ENCODE data around the gene RGS4.

RGS4 gene

DNA sequence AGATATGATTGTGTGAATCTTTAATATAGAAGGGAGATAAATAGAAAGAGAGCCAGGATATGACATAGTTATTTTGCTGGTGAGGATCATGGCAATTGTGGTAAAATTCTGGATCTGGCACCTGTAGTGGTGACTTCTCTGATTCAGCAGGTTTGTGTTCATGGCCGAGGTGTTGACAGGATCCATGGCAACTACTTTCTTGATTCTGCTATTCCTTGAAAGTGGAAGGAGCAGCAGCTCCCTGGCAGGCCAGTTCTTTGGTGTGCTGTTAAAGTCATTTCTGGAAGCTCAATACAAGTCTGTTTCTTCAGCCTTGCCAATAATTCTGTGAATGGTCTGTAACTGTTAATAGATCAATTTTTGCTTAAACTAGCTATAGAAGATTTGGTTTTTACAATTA, 33.4 kb downstream of the RGS4 start:
- DNase-seq (ENCODE audit: low spot score) = no peak

- DNase-seq (ENCODE audit: low spot score) = no peak
Measured at GRCh38 chr1:163104385-163105099, 35.4 kb downstream of the RGS4 start.

DNA sequence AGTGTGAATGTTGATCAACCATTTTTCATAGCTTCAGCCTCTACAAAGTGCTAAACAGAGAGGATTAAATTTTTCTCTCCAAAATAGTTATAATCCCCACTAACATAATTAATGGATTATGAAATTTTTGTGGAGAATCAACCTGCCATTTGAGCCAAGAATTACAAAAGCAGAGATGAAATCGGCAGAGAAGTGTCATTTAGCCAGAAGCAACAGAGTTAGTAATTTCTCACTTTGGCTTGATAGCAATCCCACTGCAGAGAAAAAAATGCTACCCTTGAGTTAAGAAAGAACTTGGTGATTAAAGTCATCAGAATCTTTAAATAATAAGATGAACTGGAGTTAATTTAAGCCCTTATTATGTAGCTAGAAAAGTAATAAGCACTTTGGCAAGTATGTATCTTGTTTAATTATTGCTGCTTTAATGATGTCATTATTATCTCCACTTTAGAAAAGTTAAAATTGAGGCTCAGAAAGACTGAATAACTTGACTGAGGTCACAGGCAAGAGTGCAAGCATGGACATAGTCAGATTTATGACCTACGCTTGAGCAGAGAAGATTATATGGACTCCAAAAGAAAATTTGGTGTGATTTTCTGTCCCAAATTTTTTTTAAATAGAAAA, 37.3 kb downstream of the RGS4 start:
- no peak for DNase-seq (ENCODE audit: low spot score)

DNA sequence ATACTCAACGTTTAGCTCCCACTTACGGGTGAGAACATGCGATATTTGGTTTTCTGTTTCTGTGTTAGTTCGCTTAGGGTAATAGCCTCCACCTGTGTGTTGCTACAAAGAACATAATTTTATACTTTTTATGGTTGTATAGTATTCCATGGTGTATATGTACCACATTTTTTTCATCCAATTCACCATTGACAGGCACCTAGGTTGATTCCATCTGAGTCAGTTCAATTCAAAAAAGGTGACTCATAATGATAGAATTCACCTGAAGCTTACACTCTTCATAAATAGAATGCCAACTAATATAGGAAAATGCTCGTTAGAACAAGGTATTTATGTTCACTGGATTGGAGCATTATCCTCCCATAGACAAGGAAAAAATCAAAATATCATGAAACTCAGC, 38.5 kb downstream of the RGS4 start:
- DNase-seq (ENCODE audit: low spot score) = no peak

DNA sequence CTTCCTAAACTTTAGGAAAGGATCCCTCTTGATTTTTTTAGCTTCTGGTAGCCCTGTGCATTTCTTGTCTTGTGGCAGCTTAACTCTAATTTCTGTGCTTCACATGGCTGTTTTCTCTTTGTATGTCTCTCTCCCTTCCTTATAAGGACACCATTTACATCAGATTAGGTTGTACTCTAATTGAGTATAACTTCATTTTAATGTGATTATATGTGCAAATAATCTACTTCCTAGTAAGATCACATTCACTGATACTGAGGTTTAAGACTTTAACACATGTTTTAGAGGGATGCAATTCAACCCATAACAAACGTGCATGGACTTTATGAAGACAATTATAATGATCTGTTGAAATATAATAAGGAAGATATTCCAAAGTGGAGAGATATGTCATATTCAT, 46.7 kb downstream of the RGS4 start:
- DNase-seq (ENCODE audit: low spot score) = no peak

GRCh38 chr1:163119707-163120106, 50.5 kb downstream of the RGS4 start:
- no peak for DNase-seq (ENCODE audit: low spot score)

GRCh38 chr1:163120372-163120771, 51.2 kb downstream of the RGS4 start:
- no peak for DNase-seq (ENCODE audit: low spot score)

DNA sequence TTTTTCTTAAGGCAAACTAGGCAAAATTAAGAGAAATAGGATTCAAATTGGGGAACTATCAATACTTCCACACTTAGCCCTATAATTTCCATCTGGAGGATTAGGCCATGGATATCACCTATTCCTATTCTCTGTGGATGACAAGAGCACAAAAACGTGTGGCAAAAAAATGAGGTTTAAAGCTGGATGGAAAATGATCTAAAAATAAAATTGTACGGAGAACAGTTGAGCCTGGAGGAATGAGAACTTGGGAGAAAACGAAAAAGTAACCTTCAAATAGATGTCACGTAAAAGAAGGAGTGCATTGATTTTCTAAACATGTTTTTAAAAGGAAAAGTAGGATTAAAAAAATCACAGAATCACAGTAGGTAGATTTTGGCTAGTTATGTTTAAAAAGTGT, 55.7 kb downstream of the RGS4 start:
- no peak for DNase-seq (ENCODE audit: low spot score)

Data from HuH-7.5 (cell line).